ENCODE measurements around the gene ELOA. TPM values are rescaled to one million over a fixed set of nuclear protein-coding genes. Genes with fewer than 3 reads are reported as not detected.
"Not testable (repeated sequence)": the region's sequence is repeated elsewhere in the genome, so short reads cannot be mapped to it uniquely, and the experiment has no call there.

Gene ELOA
- total RNA-seq, 3 donors from 2014 or later (not counting 1 experiment from before 2014, with no cell fraction given): 28.7 to 48.2 (median 36.9) TPM

- DNase-seq (no peak), ATAC-seq (no peak)
- H3K27ac Mint-ChIP-seq: no peak overlapping the region
- Histone ChIP-seq H3K4me3 (ENCODE audit: low read length) (no peak overlapping the region), H3K36me3 (ENCODE audit: control insufficient read depth, insufficient read depth, low read length) (peaks cover 3% of the 10 kb centered on the region), H3K27ac (ENCODE audit: low read length) (no peak overlapping the region), H3K27me3 (ENCODE audit: control insufficient read depth, insufficient read depth, low read length) (no peaks in the 10 kb centered on the region), H3K9me3 (ENCODE audit: control insufficient read depth, insufficient read depth, low read length) (no peaks in the 10 kb centered on the region), H3K4me1 (ENCODE audit: control insufficient read depth, insufficient read depth, low read length) (peaks cover 22% of the 10 kb centered on the region)
- H3K9me3 Mint-ChIP-seq: no peaks in the 10 kb centered on the region
- WGBS (ENCODE audit: insufficient coverage): 72% methylated on average over 2 of the region's 2 CpGs
- H3K4me3 Mint-ChIP-seq: peak overlapping the region; percentile 4
- intact Hi-C loops (cut with micrococcal nuclease): no loop called here
- no peaks in the 10 kb centered on the region for H3K36me3 Mint-ChIP-seq
- H3K4me1 Mint-ChIP-seq: peaks cover 13 to 23% of the 10 kb centered on the region in 2 donors
- TF ChIP-seq CTCF (IDR thresholded peaks at IDR 0.05): no peak
- no peaks in the 10 kb centered on the region for H3K27me3 Mint-ChIP-seq (ENCODE audit: low read depth in 2 of 2)
These were observed 32.9 kb downstream of the ELOA start for GRCh38 chr1:23776217-23776616.

- no peaks in the 10 kb centered on the region for H3K9me3 ChIP-seq (ENCODE audit: control insufficient read depth, insufficient read depth, low read length)
- H3K4me1 ChIP-seq (ENCODE audit: control insufficient read depth, insufficient read depth, low read length): peaks cover 17% of the 10 kb centered on the region
- no peak for TF ChIP-seq CTCF (IDR thresholded peaks at IDR 0.05)
- peak within 1 kb of the TSS; percentile 78 for H3K4me3 ChIP-seq (ENCODE audit: low read length)
- intact Hi-C loops (cut with micrococcal nuclease): no loop called here
- Mint-ChIP-seq H3K27ac (peak within 1 kb of the TSS; percentile 90 to 91), H3K27me3 (ENCODE audit: low read depth in 2 of 2) (no peaks in the 10 kb centered on the region), H3K36me3 (no peaks in the 10 kb centered on the region), H3K4me3 (peak within 1 kb of the TSS; percentile 91), H3K9me3 (no peaks in the 10 kb centered on the region), H3K4me1 (peaks cover 13 to 20% of the 10 kb centered on the region in 2 donors)
- peak within 1 kb of the TSS; percentile 95 for H3K27ac ChIP-seq (ENCODE audit: low read length)
- no peaks in the 10 kb centered on the region for H3K27me3 ChIP-seq (ENCODE audit: control insufficient read depth, insufficient read depth, low read length)
- peaks cover 11% of the 10 kb centered on the region for H3K36me3 ChIP-seq (ENCODE audit: control insufficient read depth, insufficient read depth, low read length)
- DNase-seq: peak; percentile 78 to 92
- under 1% methylated on average over 89 of the region's 91 CpGs for WGBS (ENCODE audit: insufficient coverage)
- ATAC-seq: peak; percentile 85 to 93 (median 90)
These were observed 34.9 kb downstream of the ELOA start, which contains the start of gene PITHD1 for GRCh38 chr1:23777979-23778814. PITHD1 (plus strand) TSS chr1:23778418; CDS start chr1:23778516, 98 bp downstream.

- DNase-seq: no peak
- Histone ChIP-seq H3K4me3 (ENCODE audit: low read length) (no peak overlapping the region), H3K36me3 (ENCODE audit: control insufficient read depth, insufficient read depth, low read length) (peaks cover 17% of the 10 kb centered on the region), H3K4me1 (ENCODE audit: control insufficient read depth, insufficient read depth, low read length) (peaks cover 17% of the 10 kb centered on the region), H3K27ac (ENCODE audit: low read length) (no peak overlapping the region), H3K9me3 (ENCODE audit: control insufficient read depth, insufficient read depth, low read length) (no peaks in the 10 kb centered on the region), H3K27me3 (ENCODE audit: control insufficient read depth, insufficient read depth, low read length) (no peaks in the 10 kb centered on the region)
- no peaks in the 10 kb centered on the region for H3K27me3 Mint-ChIP-seq (ENCODE audit: low read depth in 2 of 2)
- H3K4me1 Mint-ChIP-seq: peaks cover 13 to 20% of the 10 kb centered on the region in 2 donors
- no peaks in the 10 kb centered on the region for H3K36me3 Mint-ChIP-seq
- WGBS (ENCODE audit: insufficient coverage): 89% methylated on average over 3 of the region's 3 CpGs
- intact Hi-C loops (cut with micrococcal nuclease): no loop called here
- no peak for ATAC-seq
- H3K9me3 Mint-ChIP-seq: no peaks in the 10 kb centered on the region
- peak overlapping the region; percentile 78 for H3K4me3 Mint-ChIP-seq
- peak overlapping the region; percentile 90 to 91 for H3K27ac Mint-ChIP-seq
- TF ChIP-seq CTCF (IDR thresholded peaks at IDR 0.05): no peak
These were observed 36.6 kb downstream of the ELOA start for GRCh38 chr1:23779826-23780371.

- not testable (repeated sequence) for H3K36me3 Mint-ChIP-seq
- peaks cover 13 to 17% of the 10 kb centered on the region in 2 donors for H3K4me1 Mint-ChIP-seq
These were observed 39.9 kb downstream of the ELOA start for GRCh38 chr1:23783141-23783540.

More at GRCh38 chr1:23783141-23783540, 39.9 kb downstream of the ELOA start:
- H3K4me3 Mint-ChIP-seq; H3K9me3 Mint-ChIP-seq; ATAC-seq; DNase-seq; H3K27ac ChIP-seq (ENCODE audit: low read length); intact Hi-C loops (cut with micrococcal nuclease); H3K27me3 Mint-ChIP-seq (ENCODE audit: low read depth in 2 of 2); H3K4me3 ChIP-seq (ENCODE audit: low read length); H3K27ac Mint-ChIP-seq; H3K4me1 ChIP-seq (ENCODE audit: control insufficient read depth, insufficient read depth, low read length); H3K9me3 ChIP-seq (ENCODE audit: control insufficient read depth, insufficient read depth, low read length); H3K27me3 ChIP-seq (ENCODE audit: control insufficient read depth, insufficient read depth, low read length): not testable (repeated sequence)
- 95% methylated on average over 4 of the region's 11 CpGs for WGBS (ENCODE audit: insufficient coverage)
- peaks cover 40% of the 10 kb centered on the region for H3K36me3 ChIP-seq (ENCODE audit: control insufficient read depth, insufficient read depth, low read length)

Measured in natural killer cell (primary cell).